Activated CD8-positive, alpha-beta memory T cell treated with anti-CD3 and anti-CD28 coated beads, Interleukin-2, amount 10 ng/mL, durations not matched to agents 7 days and 5 days (primary cell): ENCODE results near the gene ROGDI. TPM values are rescaled to one million over a fixed set of nuclear protein-coding genes. Genes with fewer than 3 reads are reported as not detected.

Source experiments
- total RNA-seq, 2 experiments: library from RNA; stranded (reverse); gene quantifications; one replicate each; pipeline ENCODE4 v1.2.3, GENCODE V29; 2021

ROGDI gene
- total RNA-seq, 2 experiments from 2014 or later, result 5.3 to 7.9 TPM

Other genes with a start within 250 kb of the ROGDI start
- under 1 TPM in 1 of 2 experiments, not detected in 1; 0.14 TPM for gene C16orf96, start 246.3 kb downstream of the ROGDI start, total RNA-seq
- 10 to 100 TPM; 20.2 to 27.7 TPM for gene UBALD1, start 187.7 kb downstream of the ROGDI start, total RNA-seq
- 10 to 100 TPM; 76.9 to 92.1 TPM for gene MGRN1, start 177.8 kb downstream of the ROGDI start, total RNA-seq
- 10 to 100 TPM; 31.6 to 35.6 TPM for gene NUDT16L1, start 109.1 kb downstream of the ROGDI start, total RNA-seq
- gene ANKS3, start 68.4 kb downstream of the ROGDI start, total RNA-seq, result 10 to 100 TPM; 16.2 to 17.1 TPM
- under 1 TPM in 1 of 2 experiments, not detected in 1; 0.30 TPM for gene DNAAF8, start 68.1 kb downstream of the ROGDI start, total RNA-seq
- 10 to 100 TPM; 10.4 to 12.2 TPM for gene ZNF500, start 35.5 kb downstream of the ROGDI start, total RNA-seq
- not detected for gene SEPTIN12, start 14.3 kb downstream of the ROGDI start, total RNA-seq
- not detected for gene SMIM22, start 7.3 kb downstream of the ROGDI start, total RNA-seq
- gene GLYR1, start 44.7 kb upstream of the ROGDI start, total RNA-seq, result 100 to 1,000 TPM in 1 of 2 experiments, 10 to 100 TPM in 1; 85.2 to 109 TPM
- gene UBN1, start 44.8 kb upstream of the ROGDI start, total RNA-seq, result 10 to 100 TPM; 45.1 to 46.3 TPM
- under 1 TPM in 1 of 2 experiments, not detected in 1; 0.09 TPM for gene PPL, start 134.5 kb upstream of the ROGDI start, total RNA-seq
- gene SEC14L5, start 155.7 kb upstream of the ROGDI start, total RNA-seq, result not detected
- 10 to 100 TPM in 1 of 2 experiments, 1 to 10 TPM in 1; 9.7 to 12.1 TPM for gene NAGPA, start 231.3 kb upstream of the ROGDI start, total RNA-seq